HL-60/S4 (cell line): ENCODE measurements around the gene CBX4.

Experiments used
- in situ Hi-C: fragments of 300-500 bp; cut with MboI; formaldehyde crosslinking; loops from 2 replicates; pipeline ENCODE4 v1.14.3; 2022; ENCODE audit warnings: low sequenced_read_pairs

CBX4 gene

DNA sequence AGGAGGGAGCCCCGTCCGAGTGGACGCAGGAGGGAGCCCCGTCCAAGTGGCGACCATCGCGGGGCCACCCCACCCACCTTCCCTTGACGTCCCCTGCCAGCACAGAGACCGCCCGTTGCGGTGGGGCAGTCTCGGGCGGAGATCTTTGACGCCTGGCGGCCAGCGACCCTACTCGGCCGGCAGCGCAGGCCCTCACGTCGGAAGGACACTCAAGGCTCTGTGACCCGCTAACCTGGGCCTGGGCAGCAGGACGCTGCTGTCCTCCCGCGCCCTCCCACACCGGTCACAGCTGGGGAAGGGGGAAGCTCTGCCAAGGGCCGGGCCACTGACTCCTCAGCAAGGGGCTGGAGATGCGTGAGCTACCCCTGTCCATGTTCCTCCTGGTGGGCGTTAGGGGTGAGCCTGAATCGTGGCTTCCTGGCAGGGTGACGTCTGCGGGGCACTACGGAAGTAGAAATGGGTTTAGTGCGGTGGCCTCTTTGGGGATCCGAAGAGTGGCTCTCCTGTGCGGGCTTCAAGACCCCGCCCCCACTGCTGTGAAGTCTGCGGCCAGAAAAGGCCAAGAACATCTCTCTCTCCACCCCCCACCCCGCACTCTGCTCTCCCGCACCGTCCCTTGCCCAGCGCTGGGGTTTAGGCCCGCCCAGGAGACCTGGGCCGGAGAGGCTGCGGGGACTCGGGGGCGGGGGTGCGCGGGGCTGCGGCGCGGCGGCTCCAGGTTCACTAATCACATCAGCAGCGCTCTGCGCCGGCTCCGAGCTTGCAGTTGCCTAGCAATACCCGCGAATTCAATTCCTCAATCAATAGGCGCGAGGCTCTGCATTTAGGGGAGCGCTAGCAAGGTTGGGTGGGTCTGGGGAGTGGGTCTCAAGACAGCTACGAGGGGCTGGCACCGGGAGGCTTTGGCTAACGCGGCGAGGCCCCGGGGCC lies 48.2 kb downstream of the CBX4 start:
- in situ Hi-C loops = no loop called here

DNA sequence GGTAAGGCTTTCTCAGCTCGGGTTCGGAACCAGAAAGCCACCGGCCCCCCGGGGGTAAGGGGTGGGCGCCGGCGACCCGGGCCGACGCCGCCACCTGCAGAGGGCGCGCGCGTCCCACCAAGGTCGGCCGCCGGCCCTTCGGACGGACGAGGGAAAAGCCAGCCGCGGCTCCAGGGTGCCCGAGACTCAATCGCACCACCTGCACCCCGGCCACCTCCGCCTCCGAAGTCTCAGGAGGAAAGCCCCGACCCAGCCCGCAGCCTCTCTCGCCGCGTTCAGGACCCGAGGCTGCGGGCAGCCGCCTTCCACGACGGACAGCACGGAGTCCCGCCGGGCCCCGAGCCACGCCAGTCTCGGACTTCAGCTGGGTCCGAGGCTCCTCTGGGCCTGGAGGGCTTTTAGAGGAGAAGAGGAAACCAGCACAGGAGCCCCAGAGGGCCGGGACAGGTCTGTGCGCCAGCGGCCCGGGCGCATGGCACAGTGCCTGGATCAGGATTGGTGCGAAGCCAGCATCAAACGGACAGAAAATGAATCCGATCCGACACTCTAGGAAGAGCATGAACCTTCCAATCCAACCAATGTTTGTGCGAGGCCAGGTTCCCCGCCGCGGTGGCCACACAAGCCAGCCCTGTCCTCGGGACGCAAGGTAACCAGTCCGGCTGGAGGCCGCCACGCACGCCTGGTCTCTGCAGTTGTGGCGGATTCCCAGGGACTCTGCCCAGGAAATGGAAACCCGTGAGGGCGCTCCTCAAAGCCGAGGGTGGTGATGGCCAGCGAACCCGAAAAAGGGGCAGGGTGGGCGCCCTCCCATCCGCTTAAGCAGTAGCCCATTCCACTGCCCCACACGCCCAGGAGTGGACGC lies 49.1 kb downstream of the CBX4 start:
- in situ Hi-C loops = no loop called here

DNA sequence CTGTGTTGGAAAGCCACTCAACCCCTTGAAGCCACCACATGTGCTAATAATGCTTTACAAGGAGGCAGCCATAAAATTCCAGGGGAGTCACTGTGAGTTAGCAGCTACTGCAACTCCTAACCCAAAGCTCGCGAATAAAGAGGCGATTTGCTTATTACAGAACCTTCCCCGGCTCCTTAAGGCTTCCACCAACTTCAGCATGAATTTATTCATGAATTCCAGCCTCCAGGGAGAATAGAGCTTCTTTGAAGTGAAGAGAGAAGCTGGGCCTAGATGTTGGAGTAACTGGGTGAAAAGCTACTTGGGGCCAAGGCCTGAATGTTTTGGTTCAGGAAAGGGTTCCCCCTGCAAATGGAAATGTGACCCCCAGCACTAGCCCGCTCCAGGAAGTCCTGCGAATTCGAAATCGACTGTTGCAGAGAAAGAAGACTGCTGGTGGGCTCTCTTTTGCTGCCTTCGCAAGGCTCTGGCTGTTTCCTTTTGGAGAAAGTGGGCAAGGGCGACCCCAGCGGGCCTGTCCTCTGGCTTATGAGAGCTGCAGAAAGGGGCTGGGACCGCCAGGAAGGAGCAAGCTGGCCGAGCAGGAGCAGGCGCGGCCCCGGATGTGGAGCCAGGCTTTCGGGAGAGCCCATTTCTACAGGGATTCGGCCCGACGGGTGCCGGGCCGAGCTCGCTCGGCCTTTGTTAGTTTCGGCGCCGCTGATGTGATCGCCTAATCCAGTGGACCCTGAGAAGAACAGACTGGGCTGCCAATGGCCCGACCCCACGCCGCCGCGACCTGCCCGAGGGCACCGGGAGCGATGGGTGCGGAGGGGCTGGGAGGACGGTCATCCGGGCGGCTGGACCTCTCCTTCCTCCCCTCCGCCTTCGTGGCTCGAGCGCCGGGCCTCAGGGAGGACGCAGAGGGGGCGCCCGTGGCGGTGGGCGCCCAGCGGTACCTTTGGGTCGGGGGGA lies 50.0 kb downstream of the CBX4 start:
- in situ Hi-C loops = no loop called here

DNA sequence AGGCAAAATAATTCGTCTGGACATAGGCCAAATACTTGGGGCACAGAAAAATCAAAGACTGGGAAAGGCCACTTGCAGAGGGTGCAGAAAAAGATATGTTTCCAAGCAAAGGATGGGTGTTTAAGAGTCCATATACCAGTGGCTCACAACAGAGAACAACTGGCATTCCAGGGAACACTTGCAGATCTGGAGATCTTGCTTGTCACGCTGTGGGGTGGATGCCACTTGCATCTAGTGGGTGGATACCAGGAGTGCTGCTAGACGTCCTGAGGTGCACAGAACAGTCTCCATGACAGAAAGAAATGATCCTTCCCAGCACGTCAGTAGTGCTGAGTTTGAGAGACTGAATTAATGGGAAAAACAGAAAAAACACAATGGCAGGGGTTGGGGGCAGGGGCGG lies 50.8 kb downstream of the CBX4 start:
- in situ Hi-C loops = no loop called here

DNA sequence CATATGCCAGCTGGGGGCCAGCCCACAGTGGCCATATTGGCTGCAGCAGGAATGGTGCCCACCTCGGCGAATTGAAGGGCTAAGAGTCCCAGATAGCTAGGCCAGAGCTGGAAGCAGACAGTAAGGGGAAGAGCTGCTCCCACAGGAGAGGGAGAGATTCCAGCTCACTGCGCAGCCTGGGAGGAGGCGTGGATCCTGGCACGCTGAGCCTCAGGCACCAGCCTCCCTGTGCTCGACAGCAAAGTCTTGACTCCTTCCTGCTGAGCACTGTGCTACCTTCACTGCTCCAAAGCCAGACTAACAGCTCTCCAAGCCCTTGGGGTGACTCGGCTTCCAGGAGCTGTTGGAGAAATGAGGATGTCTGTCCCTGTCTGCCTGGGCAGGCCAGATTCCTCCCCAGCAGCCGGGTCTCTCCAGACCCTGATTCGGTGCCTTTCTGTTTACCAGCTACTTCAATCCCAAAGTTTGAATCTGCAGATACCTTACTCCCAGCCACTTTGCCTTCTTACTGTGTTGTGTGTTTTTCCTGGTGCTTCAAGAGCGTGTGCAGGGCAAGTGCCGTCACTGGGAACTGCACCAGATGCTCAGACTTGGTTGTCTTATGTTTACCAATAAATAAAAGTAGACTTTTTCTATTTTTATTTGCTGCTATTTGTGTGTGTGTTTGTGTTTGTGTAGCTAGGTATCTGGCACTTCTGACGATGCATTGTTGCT lies 52.2 kb downstream of the CBX4 start:
- in situ Hi-C loops = no loop called here

DNA sequence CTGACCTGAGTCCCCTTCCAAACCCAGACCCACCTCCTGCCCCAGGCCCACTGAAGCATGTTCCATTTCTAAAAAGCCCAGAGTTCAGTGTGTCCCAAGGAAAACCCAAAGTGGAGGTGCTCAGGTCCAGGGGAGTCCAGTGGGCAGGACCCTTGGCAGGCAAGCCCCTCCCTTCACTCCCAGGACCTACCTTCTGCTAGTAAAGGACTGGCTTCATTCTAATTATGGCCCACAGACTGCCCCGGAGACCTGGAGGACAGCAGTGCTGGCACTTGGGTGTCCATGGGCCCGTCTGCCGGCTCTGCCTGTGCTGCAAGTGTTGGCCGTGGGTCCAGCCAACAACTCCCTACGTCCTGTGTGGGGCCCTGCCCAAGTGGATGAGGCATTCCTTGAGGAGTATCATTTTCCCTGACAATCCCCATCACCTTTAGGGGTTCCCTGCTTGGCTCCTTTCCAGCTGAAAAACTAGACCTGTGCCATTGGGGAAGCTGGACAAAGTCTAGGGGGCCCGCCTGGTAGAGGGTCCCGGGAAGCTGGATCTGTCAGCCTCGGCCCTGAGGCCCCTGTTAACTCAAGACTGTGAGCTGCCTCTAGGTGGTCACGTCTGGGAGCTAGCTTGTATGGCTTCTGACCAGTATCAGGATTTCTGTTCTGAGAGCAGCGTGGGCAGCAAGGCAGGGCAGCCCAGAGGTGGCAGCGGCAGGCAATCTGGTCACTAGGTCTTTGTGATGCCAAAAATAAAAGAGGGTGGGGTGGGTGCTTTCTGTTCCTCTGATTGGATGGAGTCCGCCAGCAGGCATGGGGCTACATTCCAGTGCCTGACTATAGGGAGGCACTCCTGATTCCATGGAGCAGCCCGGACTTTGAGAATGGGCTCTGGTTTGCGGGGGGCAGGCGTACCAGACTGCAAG lies 53.1 kb downstream of the CBX4 start:
- in situ Hi-C loops = no loop called here

DNA sequence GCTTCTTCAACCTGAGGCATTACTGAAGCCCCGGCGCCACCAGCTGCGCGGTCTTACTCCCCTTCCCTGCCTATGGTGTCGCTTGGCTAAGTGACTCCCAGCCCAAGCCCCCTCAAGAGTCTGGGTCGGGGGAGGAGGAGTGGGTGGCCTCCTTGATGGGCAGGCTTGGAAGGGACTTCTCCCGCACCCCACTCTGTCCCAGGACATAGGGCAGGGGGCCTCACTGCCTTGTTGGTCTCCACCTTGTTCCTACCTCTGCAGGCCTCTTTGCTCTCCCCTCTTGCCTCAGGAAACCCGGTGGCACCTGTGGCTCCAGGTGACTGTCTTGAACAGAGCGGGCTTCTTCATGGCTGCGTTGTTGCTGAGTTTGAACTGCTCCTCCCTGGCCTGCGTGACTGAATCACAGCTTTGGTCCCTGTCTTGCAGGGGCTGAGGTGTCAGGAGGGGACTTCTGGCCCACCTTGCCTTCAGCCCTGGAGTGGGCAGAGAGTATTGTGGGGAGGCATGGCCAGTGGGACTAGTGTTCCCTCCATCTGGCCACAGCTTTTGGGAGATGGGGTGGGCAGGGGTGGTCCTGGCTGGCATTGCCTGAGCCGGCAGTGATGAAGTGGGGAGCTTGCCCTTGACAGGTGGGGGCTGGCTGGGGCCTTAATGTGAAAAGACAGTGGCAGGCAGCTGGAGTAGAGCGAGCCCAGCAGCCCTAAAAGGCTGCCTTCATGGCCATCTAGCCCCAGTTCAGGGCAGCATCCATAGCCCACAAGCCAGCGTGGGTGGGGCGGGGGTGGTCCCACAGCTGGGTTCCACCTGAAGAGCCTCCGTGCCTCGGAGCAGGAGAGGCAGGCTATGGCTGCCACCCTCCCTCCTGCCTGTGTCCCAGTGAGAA lies 54.0 kb downstream of the CBX4 start:
- in situ Hi-C loops = no loop called here

DNA sequence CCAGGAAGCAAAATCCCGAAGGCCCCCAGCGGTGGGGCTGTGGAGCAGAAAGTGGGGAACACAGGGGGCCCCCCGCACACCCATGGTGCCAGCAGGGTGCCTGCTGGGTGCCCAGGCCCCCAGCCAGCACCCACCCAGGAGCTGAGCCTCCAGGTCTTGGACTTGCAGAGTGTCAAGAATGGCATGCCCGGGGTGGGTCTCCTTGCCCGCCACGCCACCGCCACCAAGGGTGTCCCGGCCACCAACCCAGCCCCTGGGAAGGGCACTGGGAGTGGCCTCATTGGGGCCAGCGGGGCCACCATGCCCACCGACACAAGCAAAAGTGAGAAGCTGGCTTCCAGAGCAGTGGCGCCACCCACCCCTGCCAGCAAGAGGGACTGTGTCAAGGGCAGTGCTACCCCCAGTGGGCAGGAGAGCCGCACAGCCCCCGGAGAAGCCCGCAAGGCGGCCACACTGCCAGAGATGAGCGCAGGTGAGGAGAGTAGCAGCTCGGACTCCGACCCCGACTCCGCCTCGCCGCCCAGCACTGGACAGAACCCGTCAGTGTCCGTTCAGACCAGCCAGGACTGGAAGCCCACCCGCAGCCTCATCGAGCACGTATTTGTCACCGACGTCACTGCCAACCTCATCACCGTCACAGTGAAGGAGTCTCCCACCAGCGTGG lies 54.8 kb downstream of the CBX4 start:
- in situ Hi-C loops = no loop called here

DNA sequence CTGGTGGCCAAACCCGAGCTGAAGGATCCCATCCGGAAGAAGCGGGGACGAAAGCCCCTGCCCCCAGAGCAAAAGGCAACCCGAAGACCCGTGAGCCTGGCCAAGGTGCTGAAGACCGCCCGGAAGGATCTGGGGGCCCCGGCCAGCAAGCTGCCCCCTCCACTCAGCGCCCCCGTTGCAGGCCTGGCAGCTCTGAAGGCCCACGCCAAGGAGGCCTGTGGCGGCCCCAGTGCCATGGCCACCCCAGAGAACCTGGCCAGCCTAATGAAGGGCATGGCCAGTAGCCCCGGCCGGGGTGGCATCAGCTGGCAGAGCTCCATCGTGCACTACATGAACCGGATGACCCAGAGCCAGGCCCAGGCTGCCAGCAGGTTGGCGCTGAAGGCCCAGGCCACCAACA lies 55.3 kb downstream of the CBX4 start:
- in situ Hi-C loops = no loop called here
